Smooth muscle cell (in vitro differentiated cells): ENCODE data around the gene PTPRB. TPM values are rescaled to one million over a fixed set of nuclear protein-coding genes. Genes with fewer than 3 reads are reported as not detected.

Experiments used
- DNase-seq: peaks from one replicate; lab custom pipeline; 2025; ENCODE audit not compliant: unreplicated experiment; lab: John Stamatoyannopoulos, UW
- H2AFZ ChIP-seq: fragments of 200-600 bp; sonication (generic); 2 replicates; pipeline ENCODE4 v1.6.0; 2016; ENCODE audit warnings: antibody characterized with exemption, low read depth, mild to moderate bottlenecking
- H3F3A ChIP-seq: fragments of 200-600 bp; sonication (generic); 2 replicates; pipeline ENCODE4 v1.6.0; 2017; ENCODE audit warnings: antibody characterized with exemption, low read depth
- H3K27ac ChIP-seq: fragments of 200-600 bp; sonication (generic); 2 replicates; pipeline ENCODE4 v1.5.1; 2016; ENCODE audit warnings: low read depth, mild to moderate bottlenecking
- H3K27me3 ChIP-seq: fragments of 200-600 bp; sonication (generic); 2 replicates; pipeline ENCODE4 v1.6.1; 2016; ENCODE audit warnings: low read depth, mild to moderate bottlenecking
- H3K36me3 ChIP-seq: fragments of 200-600 bp; sonication (generic); 2 replicates; pipeline ENCODE4 v1.5.1; 2016; ENCODE audit warnings: low read depth
- H3K4me1 ChIP-seq: fragments of 200-600 bp; sonication (generic); 2 replicates; pipeline ENCODE4 v1.5.1; 2016; ENCODE audit warnings: low read depth
- H3K4me2 ChIP-seq: fragments of 200-600 bp; sonication (generic); 2 replicates; pipeline ENCODE4 v1.6.0; 2016; ENCODE audit warnings: mild to moderate bottlenecking
- H3K4me3 ChIP-seq: fragments of 200-600 bp; sonication (generic); 2 replicates; pipeline ENCODE4 v1.5.1; 2016; ENCODE audit warnings: mild to moderate bottlenecking
- H3K79me2 ChIP-seq: fragments of 200-600 bp; sonication (generic); 2 replicates; pipeline ENCODE4 v1.6.0; 2016; ENCODE audit warnings: low read depth, mild to moderate bottlenecking
- H3K9ac ChIP-seq: fragments of 200-600 bp; sonication (generic); 2 replicates; pipeline ENCODE4 v1.6.0; 2016; ENCODE audit warnings: low read depth
- H3K9me3 ChIP-seq: fragments of 200-600 bp; sonication (generic); replicated peaks from 2 replicates; pipeline ENCODE4 v1.5.1; 2016; ENCODE audit warnings: low read depth
- H4K20me1 ChIP-seq: fragments of 200-600 bp; sonication (generic); 2 replicates; pipeline ENCODE4 v1.6.0; 2016; ENCODE audit warnings: low read depth
- CTCF ChIP-seq: fragments of 200-600 bp; sonication (generic); IDR thresholded peaks from 2 replicates; pipeline ENCODE4 v1.5.1; 2017; ENCODE audit warnings: borderline replicate concordance, mild to moderate bottlenecking, antibody characterized with exemption; ENCODE audit not compliant: insufficient read depth, poor library complexity, severe bottlenecking
- WGBS: methylation state at CpG from one replicate; pipeline ENCODE4 v1.1.7; 2016; ENCODE audit warnings: low lambda C conversion rate; 5-methylcytosine and 5-hydroxymethylcytosine counted together
- polyA plus RNA-seq: library from polyadenylated mRNA; unstranded; fragments of >200 nt; fragmentation: Nextera tagmentation; extraction: Ambion mirVana; gene quantifications from 2 replicates; pipeline ENCODE4 v1.2.1, GENCODE V29; 2016
- total RNA-seq: library from RNA; depleted of rRNA; stranded (reverse); fragments of >200 nt; gene quantifications from 2 replicates; pipeline ENCODE4 v1.2.3, GENCODE V29; 2014

The PTPRB gene
- total and polyA plus RNA-seq, 2 experiments from 2014 or later, result 0.56 to 7.3 TPM

GRCh38 chr12:70664465-70664881 is 27.2 kb upstream of the PTPRB start:
- H2AFZ ChIP-seq, result no peak overlapping the region
- H3K27me3 ChIP-seq, result no peaks in the 10 kb centered on the region
- no peak overlapping the region for H3K4me3 ChIP-seq
- 63% methylated on average over 7 of the region's 7 CpGs for WGBS
- no peaks in the 10 kb centered on the region for H3F3A ChIP-seq
- no peak for DNase-seq
- no peak overlapping the region for H3K27ac ChIP-seq
- no peaks in the 10 kb centered on the region for H3K36me3 ChIP-seq
- TF ChIP-seq CTCF, result no peak
- no peaks in the 10 kb centered on the region for H3K79me2 ChIP-seq
- peaks cover 31% of the 10 kb centered on the region for H3K4me1 ChIP-seq
- no peaks in the 10 kb centered on the region for H3K9me3 ChIP-seq
- no peak overlapping the region for H3K9ac ChIP-seq
- no peaks in the 10 kb centered on the region for H4K20me1 ChIP-seq
- H3K4me2 ChIP-seq, result no peak overlapping the region

GRCh38 chr12:70663838-70664237 is 26.6 kb upstream of the PTPRB start:
- Histone ChIP-seq H3K79me2 (no peaks in the 10 kb centered on the region), H3K9ac (no peak overlapping the region), H3K4me1 (peaks cover 31% of the 10 kb centered on the region), H3F3A (no peaks in the 10 kb centered on the region), H3K36me3 (no peaks in the 10 kb centered on the region), H3K9me3 (no peaks in the 10 kb centered on the region), H4K20me1 (no peaks in the 10 kb centered on the region), H3K4me3 (no peak overlapping the region), H3K27me3 (no peaks in the 10 kb centered on the region), H3K4me2 (no peak overlapping the region), H2AFZ (no peak overlapping the region), H3K27ac (no peak overlapping the region)
- 83% methylated on average over 1 of the region's 1 CpG for WGBS
- DNase-seq, result no peak
- TF ChIP-seq CTCF, result no peak

- Histone ChIP-seq H3K4me2 (peak overlapping the region; percentile 79), H3K4me3 (no peak overlapping the region), H3K9me3 (no peaks in the 10 kb centered on the region), H3K27me3 (no peaks in the 10 kb centered on the region), H4K20me1 (no peaks in the 10 kb centered on the region), H3K36me3 (no peaks in the 10 kb centered on the region), H2AFZ (peak overlapping the region; percentile 46), H3K27ac (peak overlapping the region; percentile 97), H3K4me1 (peaks cover 31% of the 10 kb centered on the region), H3K9ac (peak overlapping the region; percentile 87), H3F3A (no peaks in the 10 kb centered on the region), H3K79me2 (no peaks in the 10 kb centered on the region)
- WGBS, result 38% methylated on average over 8 of the region's 8 CpGs
- no peak for DNase-seq
- TF ChIP-seq CTCF, result no peak
Observed at GRCh38 chr12:70661466-70662161, 24.4 kb upstream of the PTPRB start.
